ENCODE results near the gene SYT1. TPM values are rescaled to one million over a fixed set of nuclear protein-coding genes. Genes with fewer than 3 reads are reported as not detected.
"Not testable (repeated sequence)": the region's sequence is repeated elsewhere in the genome, so short reads cannot be mapped to it uniquely, and the experiment has no call there.

SYT1 gene
- total RNA-seq, 1 donor from 2014 or later, result 174 TPM

DNA sequence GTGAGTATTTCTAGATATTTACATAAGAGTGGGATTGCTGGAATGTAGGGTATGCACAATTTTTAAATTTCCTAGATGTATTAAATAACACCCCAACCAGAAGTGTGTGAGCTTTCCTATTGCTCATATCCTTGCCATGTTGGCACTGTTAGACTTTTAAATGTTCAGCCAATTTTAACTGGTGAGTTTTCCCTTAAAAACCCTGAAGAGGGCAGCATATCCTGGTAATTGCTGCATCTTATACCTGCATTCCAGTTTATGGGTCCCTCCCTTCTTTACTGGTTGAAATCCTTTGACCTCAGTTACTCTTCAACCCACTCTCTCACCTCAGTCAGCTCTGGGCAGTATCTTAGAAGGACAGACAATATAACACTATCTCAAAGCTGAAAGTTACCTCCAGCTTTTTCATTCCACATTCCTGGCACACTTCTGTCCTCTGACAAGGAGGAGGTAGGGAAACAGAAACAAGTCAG is 555.6 kb downstream of the SYT1 start:
- FAIRE-seq, result no peak
- DNase-seq (ENCODE audit: low spot score in 2 of 2), result no peak

- no peak for DNase-seq (ENCODE audit: low spot score in 2 of 2)
- FAIRE-seq, result no peak
Measured at GRCh38 chr12:79421236-79421740, 556.7 kb downstream of the SYT1 start.

DNA sequence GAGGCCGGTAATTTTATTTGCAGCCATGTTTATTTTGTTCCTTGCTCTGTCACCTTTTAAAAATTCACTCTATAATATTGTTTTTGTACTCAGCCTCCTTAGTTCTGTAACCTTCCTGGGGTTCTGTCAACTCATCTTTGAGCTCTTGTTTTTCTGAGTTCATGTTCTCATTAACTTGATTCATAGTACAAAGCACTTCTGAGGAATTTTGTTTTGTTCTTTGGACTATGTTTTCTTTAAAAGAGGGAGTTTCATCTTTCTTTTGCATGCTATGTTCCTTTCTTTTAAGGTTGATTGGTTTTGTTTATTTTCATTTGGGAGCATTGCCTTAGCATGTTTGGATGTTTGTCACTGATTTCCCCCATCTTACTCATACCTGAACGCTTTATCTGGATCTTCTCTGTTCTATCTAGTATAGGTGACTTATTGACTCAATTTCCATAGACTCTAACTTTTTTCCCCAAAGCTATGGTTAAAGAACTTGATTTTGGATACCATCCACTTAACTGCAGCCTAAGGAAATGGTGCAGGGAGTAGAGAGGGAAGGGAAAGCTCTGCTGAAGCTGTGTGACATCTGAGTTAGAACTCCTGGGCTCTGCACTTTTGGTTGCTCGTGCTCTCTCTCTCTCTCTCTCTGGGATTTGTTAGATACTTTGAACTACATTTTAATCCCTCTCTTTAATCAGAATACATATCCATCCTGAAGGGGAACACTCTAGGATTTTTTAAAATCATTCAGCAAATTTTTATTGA is 557.7 kb downstream of the SYT1 start:
- FAIRE-seq (no peak), DNase-seq (ENCODE audit: low spot score in 2 of 2) (no peak)

- FAIRE-seq (no peak), DNase-seq (ENCODE audit: low spot score in 2 of 2) (no peak)
Measured at GRCh38 chr12:79423560-79423959, 559.0 kb downstream of the SYT1 start.

GRCh38 chr12:79424109-79424721 is 559.6 kb downstream of the SYT1 start:
- no peak for FAIRE-seq
- DNase-seq (ENCODE audit: low spot score in 2 of 2), result no peak

GRCh38 chr12:79426121-79426520 is 561.5 kb downstream of the SYT1 start:
- DNase-seq (ENCODE audit: low spot score in 2 of 2), result no peak
- no peak for FAIRE-seq

DNA sequence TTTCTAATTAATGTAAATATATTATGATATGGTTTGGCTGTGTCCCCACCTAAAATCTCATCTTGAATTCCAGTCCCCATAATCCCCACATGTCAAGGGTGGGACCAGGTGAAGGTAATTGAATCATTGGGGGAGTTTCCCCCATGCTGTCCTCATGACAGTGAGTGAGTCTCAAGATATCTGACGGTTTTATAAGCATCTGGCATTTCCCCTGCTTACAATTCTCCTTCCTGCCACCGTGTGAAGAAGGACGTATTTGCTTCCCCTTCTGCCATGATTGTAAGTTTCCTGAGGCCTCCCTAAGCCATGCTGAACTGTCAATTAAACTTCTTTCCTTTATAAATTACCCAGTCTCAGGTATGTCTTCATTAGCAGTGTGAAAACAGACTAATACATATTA is 562.2 kb downstream of the SYT1 start:
- DNase-seq (ENCODE audit: low spot score in 2 of 2); FAIRE-seq: not testable (repeated sequence)

DNA sequence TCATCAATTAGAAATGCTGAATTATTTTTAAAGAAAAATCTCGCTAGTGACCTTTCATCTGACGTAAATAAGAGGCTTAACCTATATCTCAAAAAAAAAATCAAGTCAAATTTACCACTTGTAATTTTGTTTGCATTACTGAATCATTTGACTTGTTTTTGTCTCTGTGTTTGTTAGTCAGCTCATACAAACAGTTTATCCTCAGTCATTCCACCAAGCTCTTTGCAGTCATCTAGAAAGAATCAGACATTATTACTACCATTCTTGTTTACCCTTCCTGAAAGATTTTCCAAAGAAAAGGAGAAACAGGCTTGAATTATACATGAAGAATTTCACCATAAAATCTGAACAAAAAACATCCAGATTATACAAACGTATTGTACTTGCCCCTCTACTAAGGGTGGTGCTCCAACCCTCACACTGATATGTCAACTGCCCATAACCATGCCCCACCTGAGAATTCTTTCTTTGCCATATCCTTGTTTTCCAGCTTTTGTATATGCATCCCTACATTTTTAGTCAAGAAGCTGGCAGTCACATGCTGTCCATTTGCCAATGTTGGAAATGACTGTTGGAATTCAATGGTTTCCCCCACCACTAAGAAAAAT is 569.0 kb downstream of the SYT1 start:
- no peak for DNase-seq (ENCODE audit: low spot score in 2 of 2)
- FAIRE-seq, result no peak

GRCh38 chr12:79434561-79434960 is 570.0 kb downstream of the SYT1 start:
- DNase-seq (ENCODE audit: low spot score in 2 of 2), result no peak
- no peak for FAIRE-seq

- DNase-seq (ENCODE audit: low spot score in 2 of 2) (no peak), FAIRE-seq (no peak)
Measured at GRCh38 chr12:79435742-79436141, 571.2 kb downstream of the SYT1 start.

DNA sequence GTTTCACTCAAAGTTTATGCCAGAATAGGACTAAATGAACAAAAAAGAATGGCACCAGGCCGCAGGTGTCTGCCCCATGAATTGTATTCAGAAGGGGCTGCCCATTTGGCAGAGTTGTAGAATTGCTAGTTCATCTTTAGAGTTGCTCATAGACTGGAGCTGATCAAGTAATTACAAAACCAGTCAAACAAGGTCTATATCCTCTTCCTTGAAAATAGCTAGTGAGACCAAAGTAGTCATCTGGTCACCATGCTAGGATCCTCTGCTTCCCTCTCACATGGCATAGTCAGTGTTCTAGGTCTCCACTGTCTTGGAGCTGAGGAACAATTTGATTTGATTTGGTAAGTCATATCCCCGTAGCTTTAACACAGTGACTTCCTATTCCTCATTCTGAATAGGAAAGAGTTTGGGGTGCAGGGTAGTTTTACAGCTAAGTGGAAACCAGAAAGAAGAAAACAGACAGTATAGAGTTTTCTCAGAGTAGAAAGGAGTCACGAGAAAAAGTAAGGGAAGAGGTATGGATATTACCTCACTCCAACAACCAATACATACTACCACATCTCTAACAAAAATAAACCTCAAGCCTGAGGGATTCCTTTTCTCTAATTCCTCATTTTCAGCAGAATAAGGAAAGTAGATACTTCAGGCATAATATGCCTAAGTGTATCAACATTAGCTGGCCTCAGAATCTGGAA is 574.1 kb downstream of the SYT1 start:
- FAIRE-seq (no peak), DNase-seq (ENCODE audit: low spot score in 2 of 2) (no peak)

DNA sequence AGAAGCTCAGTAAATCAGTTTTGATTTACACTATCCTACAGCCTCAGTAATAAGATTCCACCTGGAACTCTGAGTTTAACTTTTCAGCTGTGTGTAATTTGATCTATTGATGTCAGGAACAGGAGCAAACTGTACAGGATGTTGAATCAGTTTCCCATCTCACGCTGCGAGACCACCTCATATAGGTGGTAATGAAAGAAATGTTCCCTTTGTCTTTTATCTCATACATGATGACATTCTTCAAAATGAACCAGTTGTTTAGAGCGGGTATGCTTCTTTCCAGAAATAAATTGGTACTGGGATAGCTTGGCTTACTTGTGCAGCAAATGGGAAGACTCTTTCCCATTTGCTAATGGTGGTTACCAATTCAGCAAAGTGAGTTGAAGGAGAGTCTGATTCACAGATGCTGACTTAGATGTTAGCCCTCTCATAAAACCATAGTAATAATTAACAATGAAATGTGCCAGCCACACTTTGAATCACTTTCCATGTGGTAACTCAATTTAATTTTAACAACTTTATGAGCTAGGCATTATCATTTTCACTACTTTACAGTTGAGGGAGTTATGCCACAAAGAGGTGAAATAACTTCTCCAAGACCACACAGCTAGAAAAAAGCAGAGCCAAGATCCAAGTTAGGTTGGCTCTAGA is 574.7 kb downstream of the SYT1 start:
- DNase-seq (ENCODE audit: low spot score in 2 of 2), result no peak
- FAIRE-seq, result no peak

DNA sequence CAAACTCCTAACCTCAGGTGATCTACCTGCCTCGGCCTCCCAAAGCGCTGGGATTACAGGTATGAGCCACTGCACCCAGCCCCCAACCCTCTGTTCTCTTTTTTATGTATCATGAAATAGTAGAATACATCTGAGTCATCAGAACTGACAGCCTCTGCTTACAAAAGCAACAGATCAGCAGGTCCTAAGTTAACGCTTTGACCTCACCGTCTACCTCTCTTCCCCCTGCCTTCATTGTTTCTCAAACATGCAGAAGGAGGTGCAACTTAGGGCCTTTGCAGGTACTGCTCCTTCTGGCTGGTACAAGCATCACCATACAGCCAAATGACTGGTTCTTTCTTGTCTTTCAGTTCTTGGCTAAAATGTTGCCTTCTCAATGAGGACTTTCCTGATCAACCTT is 577.0 kb downstream of the SYT1 start:
- FAIRE-seq, result no peak
- DNase-seq (ENCODE audit: low spot score in 2 of 2), result no peak

DNA sequence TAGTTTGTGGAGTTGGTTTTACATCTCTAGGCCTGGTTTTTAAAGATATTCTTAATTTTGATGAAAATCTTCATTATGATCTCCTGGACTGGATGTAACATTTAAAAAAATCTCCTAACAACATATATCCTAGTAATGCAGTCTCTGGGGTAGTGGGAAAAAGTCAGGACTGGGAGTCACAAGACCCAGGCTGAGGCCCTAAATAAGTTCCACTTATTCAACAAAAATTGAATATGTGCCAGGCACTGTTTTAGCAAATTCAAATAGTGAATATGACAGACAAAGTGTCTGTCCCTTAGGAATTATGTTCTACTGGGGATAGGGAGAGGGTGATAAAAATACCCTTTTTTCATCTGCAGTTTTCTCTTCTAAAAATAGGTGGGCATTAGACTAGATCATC is 577.8 kb downstream of the SYT1 start:
- no peak for FAIRE-seq
- DNase-seq (ENCODE audit: low spot score in 2 of 2), result no peak

- no peak for FAIRE-seq
Measured at GRCh38 chr12:79444089-79444488, 579.5 kb downstream of the SYT1 start.

DNA sequence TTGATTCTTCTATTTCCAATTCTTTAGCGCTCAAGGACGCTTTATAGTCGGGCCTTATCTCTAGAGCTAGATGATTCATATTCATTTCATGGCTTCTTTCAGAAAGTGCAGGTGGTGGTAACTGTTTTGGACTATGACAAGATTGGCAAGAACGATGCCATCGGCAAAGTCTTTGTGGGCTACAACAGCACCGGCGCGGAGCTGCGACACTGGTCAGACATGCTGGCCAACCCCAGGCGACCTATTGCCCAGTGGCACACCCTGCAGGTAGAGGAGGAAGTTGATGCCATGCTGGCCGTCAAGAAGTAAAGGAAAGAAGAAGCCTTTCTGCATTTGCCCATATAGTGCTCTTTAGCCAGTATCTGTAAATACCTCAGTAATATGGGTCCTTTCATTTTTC is 584.2 kb downstream of the SYT1 start:
- FAIRE-seq, result no peak
- DNase-seq (ENCODE audit: low spot score in 2 of 2), result no peak

More at GRCh38 chr12:79444089-79444488, 579.5 kb downstream of the SYT1 start:
- DNase-seq (ENCODE audit: low spot score in 2 of 2), result no peak

GRCh38 chr12:79451365-79451764 is 586.8 kb downstream of the SYT1 start:
- DNase-seq (ENCODE audit: low spot score in 2 of 2) (no peak), FAIRE-seq (no peak)

DNA sequence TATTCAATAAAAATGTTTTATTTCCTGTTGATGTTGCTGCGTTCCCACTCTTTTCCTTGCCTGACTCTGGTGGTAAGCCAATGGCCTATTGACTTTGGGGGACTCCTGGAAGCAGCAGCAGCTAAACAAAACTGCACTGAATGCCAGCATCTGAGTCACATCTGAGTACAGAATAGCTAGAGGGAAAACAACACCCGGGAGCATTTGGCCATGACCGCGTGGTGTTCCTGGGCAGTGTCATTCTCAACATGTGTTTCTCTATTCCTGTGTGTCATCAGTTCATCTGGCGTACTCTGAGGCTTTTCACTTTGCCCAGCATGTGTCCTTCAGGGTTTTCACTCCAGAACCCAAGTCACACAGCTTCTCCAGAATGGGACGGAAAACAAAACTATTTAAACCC is 587.4 kb downstream of the SYT1 start:
- FAIRE-seq, result no peak
- no peak for DNase-seq (ENCODE audit: low spot score in 2 of 2)

DNA sequence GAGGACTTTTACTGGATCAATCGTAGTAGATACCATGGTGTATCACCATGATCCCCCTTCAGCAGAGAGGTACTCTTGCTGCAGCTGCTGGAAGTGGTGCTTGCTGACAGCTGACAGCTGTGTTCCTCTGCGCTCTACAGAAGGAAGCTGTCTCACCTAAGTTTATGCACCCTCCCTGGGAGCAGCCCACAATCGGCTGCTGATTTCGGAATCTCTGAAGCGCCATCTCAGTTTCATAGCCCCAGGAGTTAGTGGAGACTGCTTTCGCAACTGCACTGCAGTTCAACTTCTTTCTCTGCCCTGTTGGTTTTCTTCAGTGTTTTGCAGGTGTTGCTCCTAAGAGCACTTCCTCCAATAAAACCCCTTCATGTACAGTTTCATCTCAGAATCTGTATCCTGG is 588.3 kb downstream of the SYT1 start:
- DNase-seq (ENCODE audit: low spot score in 2 of 2), result no peak
- no peak for FAIRE-seq

GRCh38 chr12:79453820-79454219 is 589.2 kb downstream of the SYT1 start:
- DNase-seq (ENCODE audit: low spot score in 2 of 2) (no peak), FAIRE-seq (no peak)

Data from frontal cortex (tissue), 4 donors.